Ectodermal cell (in vitro differentiated cells): ENCODE results near the gene BEND3.
"Not testable (repeated sequence)": the region's sequence is repeated elsewhere in the genome, so short reads cannot be mapped to it uniquely, and the experiment has no call there.

Experiments used
- H3K27ac ChIP-seq: 2 replicates; pipeline ENCODE4 v1.7.0; 2013; ENCODE audit warnings: mild to moderate bottlenecking, low read depth, low read length; ENCODE audit not compliant: insufficient read depth, poor library complexity, severe bottlenecking
- H3K27me3 ChIP-seq: 2 replicates; pipeline ENCODE4 v1.7.0; 2013; ENCODE audit warnings: mild to moderate bottlenecking, low read length; ENCODE audit not compliant: insufficient read depth, control insufficient read depth, poor library complexity, severe bottlenecking
- H3K36me3 ChIP-seq: one replicate; pipeline ENCODE4 v1.7.0; 2013; ENCODE audit warnings: low read length; ENCODE audit not compliant: control insufficient read depth, insufficient read depth
- H3K4me1 ChIP-seq: one replicate; pipeline ENCODE4 v1.7.0; 2013; ENCODE audit warnings: low read length; ENCODE audit not compliant: control insufficient read depth, insufficient read depth
- H3K4me3 ChIP-seq: 2 replicates; pipeline ENCODE4 v1.7.0; 2013; ENCODE audit warnings: low read depth, low read length, control low read depth; ENCODE audit not compliant: insufficient read depth
- H3K9me3 ChIP-seq: 2 replicates; pipeline ENCODE4 v1.7.0; 2013; ENCODE audit warnings: mild to moderate bottlenecking, low read length, moderate library complexity; ENCODE audit not compliant: control insufficient read depth
- WGBS, 2 experiments: methylation state at CpG; one replicate each; pipeline ENCODE4 v1.1.7; 2013; ENCODE audit warnings: missing lambda C conversion rate in 2 of 2; 5-methylcytosine and 5-hydroxymethylcytosine counted together

Gene BEND3

GRCh38 chr6:107108201-107108890 lies 7.0 kb downstream of the BEND3 start:
- H3K4me3 ChIP-seq, result no peak overlapping the region
- peaks cover 12% of the 10 kb centered on the region for H3K4me1 ChIP-seq
- no peaks in the 10 kb centered on the region for H3K9me3 ChIP-seq
- 94% methylated on average over 17 of the region's 17 CpGs for whole genome bisulfite sequencing, 2 experiments
- H3K36me3 ChIP-seq, result no peaks in the 10 kb centered on the region
- H3K27ac ChIP-seq, result no peak overlapping the region
- no peaks in the 10 kb centered on the region for H3K27me3 ChIP-seq

DNA sequence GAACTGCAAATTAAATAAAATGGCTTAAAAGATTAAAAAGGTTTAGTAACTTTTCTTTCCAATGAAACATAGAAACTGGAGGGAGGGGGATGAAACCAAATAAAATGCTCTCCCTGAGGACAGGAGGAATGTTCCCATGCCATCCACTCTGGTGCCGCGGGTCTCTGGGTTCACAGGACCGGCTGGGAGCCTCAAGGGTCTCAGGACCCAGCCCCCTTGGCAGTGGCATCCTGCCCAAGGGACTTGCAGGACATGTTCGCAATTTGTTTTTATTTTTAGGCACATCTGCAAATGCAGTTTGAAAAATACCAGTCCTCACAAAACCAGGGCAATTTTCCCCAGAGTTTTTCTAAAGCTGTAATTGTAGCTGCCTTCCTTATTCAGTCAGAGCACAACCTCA lies 7.5 kb downstream of the BEND3 start:
- H3K27me3 ChIP-seq, result no peaks in the 10 kb centered on the region
- no peak overlapping the region for H3K27ac ChIP-seq
- H3K4me1 ChIP-seq, result peaks cover 14% of the 10 kb centered on the region
- H3K36me3 ChIP-seq, result no peaks in the 10 kb centered on the region
- no peak overlapping the region for H3K4me3 ChIP-seq
- no peaks in the 10 kb centered on the region for H3K9me3 ChIP-seq
- WGBS, 2 experiments, result 96% methylated on average over 4 of the region's 4 CpGs

- Histone ChIP-seq H3K27me3 (no peaks in the 10 kb centered on the region), H3K4me1 (peaks cover 20% of the 10 kb centered on the region), H3K27ac (no peak overlapping the region), H3K36me3 (no peaks in the 10 kb centered on the region), H3K9me3 (no peaks in the 10 kb centered on the region), H3K4me3 (no peak overlapping the region)
- 50 to 73% methylated on average over 3 of the region's 3 CpGs for WGBS, 2 experiments
Observed at GRCh38 chr6:107106165-107106564, 9.2 kb downstream of the BEND3 start.

- 85 to 87% methylated on average over 7 of the region's 7 CpGs for WGBS, 2 experiments
- H3K9me3 ChIP-seq, result no peaks in the 10 kb centered on the region
- H3K27ac ChIP-seq, result no peak overlapping the region
- H3K36me3 ChIP-seq, result no peaks in the 10 kb centered on the region
- peaks cover 20% of the 10 kb centered on the region for H3K4me1 ChIP-seq
- H3K4me3 ChIP-seq, result no peak overlapping the region
- H3K27me3 ChIP-seq, result no peaks in the 10 kb centered on the region
Observed at GRCh38 chr6:107105511-107106116, 9.7 kb downstream of the BEND3 start.

- Histone ChIP-seq H3K27ac (no peak overlapping the region), H3K4me1 (peaks cover 27% of the 10 kb centered on the region), H3K36me3 (no peaks in the 10 kb centered on the region), H3K27me3 (no peaks in the 10 kb centered on the region), H3K4me3 (no peak overlapping the region), H3K9me3 (no peaks in the 10 kb centered on the region)
- WGBS, 2 experiments, result 88 to 91% methylated on average over 6 of the region's 6 CpGs
Observed at GRCh38 chr6:107103082-107103481, 12.2 kb downstream of the BEND3 start.

- WGBS, 2 experiments, result 91 to 94% methylated on average over 7 of the region's 7 CpGs
- H3K4me1 ChIP-seq, result peaks cover 27% of the 10 kb centered on the region
- H3K36me3 ChIP-seq, result no peaks in the 10 kb centered on the region
- no peaks in the 10 kb centered on the region for H3K27me3 ChIP-seq
- H3K27ac ChIP-seq, result no peak overlapping the region
- no peak overlapping the region for H3K4me3 ChIP-seq
- no peaks in the 10 kb centered on the region for H3K9me3 ChIP-seq
Observed at GRCh38 chr6:107102414-107102805, 12.9 kb downstream of the BEND3 start.

- peaks cover 27% of the 10 kb centered on the region for H3K4me1 ChIP-seq
- WGBS, 2 experiments, result 88 to 94% methylated on average over 8 to 9 of the region's 9 CpGs
- H3K27ac ChIP-seq, result no peak overlapping the region
- no peaks in the 10 kb centered on the region for H3K9me3 ChIP-seq
- no peaks in the 10 kb centered on the region for H3K27me3 ChIP-seq
- H3K4me3 ChIP-seq, result no peak overlapping the region
- H3K36me3 ChIP-seq, result no peaks in the 10 kb centered on the region
Observed at GRCh38 chr6:107101686-107102413, 13.5 kb downstream of the BEND3 start.

DNA sequence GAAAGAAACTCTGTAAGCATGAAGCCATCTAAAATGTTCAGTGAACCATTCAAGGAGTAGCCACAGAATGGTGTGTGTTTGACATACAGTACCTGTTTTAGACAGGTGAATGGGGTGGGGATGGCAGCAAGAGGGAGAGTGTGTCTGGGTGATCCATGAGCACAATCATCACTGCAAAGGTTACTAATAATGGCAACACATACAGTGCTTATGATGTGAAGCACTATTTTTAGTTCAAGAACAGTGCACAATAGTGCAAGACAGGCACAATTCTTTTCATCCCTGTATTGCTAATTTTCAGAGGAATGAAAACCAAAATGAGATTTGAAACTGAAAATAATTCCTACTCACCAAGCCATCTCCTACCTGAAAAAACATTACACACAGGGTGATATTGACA lies 14.1 kb downstream of the BEND3 start:
- Histone ChIP-seq H3K9me3 (no peaks in the 10 kb centered on the region), H3K36me3 (peaks cover 5% of the 10 kb centered on the region), H3K27me3 (no peaks in the 10 kb centered on the region), H3K4me3 (no peak overlapping the region), H3K27ac (no peak overlapping the region), H3K4me1 (peaks cover 25% of the 10 kb centered on the region)

DNA sequence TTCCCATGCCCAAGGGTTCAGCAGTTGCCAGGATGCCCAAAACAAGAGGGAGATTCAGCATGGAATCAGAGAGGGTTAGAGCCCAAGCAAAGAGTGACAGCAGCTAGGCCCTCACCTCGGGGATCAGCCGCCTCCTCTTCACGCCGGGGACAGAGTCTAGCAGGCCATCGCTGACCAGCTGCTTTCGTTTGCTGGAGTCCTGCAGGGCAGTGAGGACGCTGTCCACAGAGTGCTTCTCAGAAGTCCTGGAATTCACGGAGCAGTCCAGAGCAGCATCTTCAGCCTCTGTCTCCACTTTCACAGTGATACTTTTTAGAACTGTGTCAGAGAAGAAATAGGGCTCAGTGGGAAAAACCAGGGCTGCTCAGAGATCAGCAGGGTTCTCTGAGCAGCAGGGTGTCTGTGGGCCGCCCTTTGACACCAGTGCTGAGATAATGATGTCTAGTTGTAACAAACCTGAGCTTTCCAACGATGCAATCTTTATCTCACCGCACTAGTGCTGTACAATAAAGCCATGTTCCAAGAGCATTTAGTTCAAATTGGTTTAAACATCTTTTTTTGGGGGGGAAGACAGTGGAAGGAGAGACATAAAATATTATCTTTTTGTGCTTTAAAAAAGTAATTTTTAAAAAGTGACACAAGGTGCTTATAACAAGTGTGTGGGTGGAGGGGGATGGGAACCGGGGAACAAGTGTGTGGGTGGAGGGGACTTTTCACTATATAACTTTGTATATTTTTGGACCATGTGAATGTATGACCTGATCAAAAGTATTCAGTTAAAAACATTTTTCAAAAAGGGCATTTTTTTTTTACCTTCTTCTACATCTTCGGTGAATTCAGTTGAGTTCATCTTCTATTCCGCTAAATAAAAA lies 16.6 kb downstream of the BEND3 start:
- peak overlapping the region; percentile 11 for H3K27ac ChIP-seq
- H3K36me3 ChIP-seq, result peaks cover 5% of the 10 kb centered on the region
- WGBS, 2 experiments, result 86 to 87% methylated on average over 13 to 14 of the region's 14 CpGs
- H3K27me3 ChIP-seq, result no peaks in the 10 kb centered on the region
- no peak overlapping the region for H3K4me3 ChIP-seq
- H3K4me1 ChIP-seq, result peaks cover 15% of the 10 kb centered on the region
- H3K9me3 ChIP-seq, result no peaks in the 10 kb centered on the region

DNA sequence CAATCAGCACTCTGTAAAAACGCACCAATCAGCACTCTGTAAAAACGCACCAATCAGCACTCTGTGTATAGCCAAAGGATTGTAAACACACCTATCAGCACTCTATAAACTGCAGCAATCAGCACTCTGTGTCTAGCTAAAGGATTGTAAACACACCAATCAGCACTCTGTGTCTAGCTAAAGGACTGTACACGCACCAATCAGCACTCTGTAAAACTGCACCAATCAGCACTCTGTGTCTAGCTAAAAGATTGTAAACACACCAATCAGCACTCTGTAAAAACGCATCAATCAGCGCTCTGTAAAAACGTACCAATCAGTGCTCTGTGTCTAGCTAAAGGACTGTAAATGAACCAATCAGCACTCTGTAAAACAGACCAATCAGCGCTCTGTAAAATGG lies 30.9 kb downstream of the BEND3 start:
- 91 to 93% methylated on average over 7 of the region's 7 CpGs for WGBS, 2 experiments
- H3K9me3 ChIP-seq, result not testable (repeated sequence)

More for the DNA sequence above, 30.9 kb downstream of the BEND3 start:
- H3K36me3 ChIP-seq, H3K4me3 ChIP-seq, H3K27me3 ChIP-seq, H3K4me1 ChIP-seq, H3K27ac ChIP-seq: not testable (repeated sequence)
